ENCODE data around the gene CAMTA2. TPM values are rescaled to one million over a fixed set of nuclear protein-coding genes. Genes with fewer than 3 reads are reported as not detected.

CAMTA2 gene
- total and polyA plus RNA-seq, 9 of the 15 experiments (the other 6 are each of a cell fraction or from before 2014, with no cell fraction given) = 0.24 to 25.1 (median 6.3) TPM

DNA sequence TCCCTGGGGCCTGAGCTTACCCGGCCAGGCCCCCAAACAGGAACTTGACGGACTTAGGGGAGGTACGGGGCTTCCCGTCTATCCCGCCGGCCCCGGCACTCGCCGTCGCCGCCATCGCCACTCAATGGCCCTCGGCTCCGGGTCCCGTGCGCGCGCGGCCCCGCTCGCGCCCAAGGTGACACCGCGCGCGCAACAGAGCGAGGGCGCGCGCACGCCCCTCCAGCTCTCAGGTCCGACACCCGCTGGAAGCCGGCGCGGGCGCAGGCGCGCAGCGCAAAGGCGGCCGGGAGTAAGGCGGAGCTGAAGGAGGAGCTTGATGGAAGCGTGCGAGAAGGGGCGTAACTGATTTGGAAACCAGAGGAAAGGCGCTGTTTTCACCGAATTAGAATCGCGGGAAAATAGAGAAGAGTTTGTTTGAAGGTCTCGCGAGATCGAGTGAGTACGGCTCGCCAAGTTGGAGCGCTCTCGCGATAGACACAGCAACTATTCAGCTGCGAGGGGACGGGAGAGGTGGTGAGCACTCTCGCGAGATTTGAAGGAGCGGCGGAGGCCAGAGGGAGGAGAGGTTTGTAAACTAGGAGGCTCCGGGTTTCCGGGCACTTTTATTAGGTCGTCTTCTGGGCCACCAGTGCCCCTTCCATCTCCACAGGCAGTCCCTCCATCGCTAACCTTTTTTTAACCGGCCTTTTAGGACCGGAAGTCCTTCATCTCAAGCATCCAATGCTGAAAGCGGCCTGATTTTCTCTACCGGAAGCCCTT lies 47.5 kb downstream of the CAMTA2 start, which contains the start of the genes RNF167 and SLC25A11 (continued):
- TF ChIP-seq, protein P1, sequence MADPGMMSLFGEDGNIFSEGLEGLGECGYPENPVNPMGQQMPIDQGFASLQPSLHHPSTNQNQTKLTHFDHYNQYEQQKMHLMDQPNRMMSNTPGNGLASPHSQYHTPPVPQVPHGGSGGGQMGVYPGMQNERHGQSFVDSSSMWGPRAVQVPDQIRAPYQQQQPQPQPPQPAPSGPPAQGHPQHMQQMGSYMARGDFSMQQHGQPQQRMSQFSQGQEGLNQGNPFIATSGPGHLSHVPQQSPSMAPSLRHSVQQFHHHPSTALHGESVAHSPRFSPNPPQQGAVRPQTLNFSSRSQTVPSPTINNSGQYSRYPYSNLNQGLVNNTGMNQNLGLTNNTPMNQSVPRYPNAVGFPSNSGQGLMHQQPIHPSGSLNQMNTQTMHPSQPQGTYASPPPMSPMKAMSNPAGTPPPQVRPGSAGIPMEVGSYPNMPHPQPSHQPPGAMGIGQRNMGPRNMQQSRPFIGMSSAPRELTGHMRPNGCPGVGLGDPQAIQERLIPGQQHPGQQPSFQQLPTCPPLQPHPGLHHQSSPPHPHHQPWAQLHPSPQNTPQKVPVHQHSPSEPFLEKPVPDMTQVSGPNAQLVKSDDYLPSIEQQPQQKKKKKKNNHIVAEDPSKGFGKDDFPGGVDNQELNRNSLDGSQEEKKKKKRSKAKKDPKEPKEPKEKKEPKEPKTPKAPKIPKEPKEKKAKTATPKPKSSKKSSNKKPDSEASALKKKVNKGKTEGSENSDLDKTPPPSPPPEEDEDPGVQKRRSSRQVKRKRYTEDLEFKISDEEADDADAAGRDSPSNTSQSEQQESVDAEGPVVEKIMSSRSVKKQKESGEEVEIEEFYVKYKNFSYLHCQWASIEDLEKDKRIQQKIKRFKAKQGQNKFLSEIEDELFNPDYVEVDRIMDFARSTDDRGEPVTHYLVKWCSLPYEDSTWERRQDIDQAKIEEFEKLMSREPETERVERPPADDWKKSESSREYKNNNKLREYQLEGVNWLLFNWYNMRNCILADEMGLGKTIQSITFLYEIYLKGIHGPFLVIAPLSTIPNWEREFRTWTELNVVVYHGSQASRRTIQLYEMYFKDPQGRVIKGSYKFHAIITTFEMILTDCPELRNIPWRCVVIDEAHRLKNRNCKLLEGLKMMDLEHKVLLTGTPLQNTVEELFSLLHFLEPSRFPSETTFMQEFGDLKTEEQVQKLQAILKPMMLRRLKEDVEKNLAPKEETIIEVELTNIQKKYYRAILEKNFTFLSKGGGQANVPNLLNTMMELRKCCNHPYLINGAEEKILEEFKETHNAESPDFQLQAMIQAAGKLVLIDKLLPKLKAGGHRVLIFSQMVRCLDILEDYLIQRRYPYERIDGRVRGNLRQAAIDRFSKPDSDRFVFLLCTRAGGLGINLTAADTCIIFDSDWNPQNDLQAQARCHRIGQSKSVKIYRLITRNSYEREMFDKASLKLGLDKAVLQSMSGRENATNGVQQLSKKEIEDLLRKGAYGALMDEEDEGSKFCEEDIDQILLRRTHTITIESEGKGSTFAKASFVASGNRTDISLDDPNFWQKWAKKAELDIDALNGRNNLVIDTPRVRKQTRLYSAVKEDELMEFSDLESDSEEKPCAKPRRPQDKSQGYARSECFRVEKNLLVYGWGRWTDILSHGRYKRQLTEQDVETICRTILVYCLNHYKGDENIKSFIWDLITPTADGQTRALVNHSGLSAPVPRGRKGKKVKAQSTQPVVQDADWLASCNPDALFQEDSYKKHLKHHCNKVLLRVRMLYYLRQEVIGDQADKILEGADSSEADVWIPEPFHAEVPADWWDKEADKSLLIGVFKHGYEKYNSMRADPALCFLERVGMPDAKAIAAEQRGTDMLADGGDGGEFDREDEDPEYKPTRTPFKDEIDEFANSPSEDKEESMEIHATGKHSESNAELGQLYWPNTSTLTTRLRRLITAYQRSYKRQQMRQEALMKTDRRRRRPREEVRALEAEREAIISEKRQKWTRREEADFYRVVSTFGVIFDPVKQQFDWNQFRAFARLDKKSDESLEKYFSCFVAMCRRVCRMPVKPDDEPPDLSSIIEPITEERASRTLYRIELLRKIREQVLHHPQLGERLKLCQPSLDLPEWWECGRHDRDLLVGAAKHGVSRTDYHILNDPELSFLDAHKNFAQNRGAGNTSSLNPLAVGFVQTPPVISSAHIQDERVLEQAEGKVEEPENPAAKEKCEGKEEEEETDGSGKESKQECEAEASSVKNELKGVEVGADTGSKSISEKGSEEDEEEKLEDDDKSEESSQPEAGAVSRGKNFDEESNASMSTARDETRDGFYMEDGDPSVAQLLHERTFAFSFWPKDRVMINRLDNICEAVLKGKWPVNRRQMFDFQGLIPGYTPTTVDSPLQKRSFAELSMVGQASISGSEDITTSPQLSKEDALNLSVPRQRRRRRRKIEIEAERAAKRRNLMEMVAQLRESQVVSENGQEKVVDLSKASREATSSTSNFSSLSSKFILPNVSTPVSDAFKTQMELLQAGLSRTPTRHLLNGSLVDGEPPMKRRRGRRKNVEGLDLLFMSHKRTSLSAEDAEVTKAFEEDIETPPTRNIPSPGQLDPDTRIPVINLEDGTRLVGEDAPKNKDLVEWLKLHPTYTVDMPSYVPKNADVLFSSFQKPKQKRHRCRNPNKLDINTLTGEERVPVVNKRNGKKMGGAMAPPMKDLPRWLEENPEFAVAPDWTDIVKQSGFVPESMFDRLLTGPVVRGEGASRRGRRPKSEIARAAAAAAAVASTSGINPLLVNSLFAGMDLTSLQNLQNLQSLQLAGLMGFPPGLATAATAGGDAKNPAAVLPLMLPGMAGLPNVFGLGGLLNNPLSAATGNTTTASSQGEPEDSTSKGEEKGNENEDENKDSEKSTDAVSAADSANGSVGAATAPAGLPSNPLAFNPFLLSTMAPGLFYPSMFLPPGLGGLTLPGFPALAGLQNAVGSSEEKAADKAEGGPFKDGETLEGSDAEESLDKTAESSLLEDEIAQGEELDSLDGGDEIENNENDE (IDR thresholded peaks at IDR 0.05; ENCODE audit: low read depth, low read length) = no peak
- TF ChIP-seq TSC22D4 (tag; IDR thresholded peaks at IDR 0.05) (no peak), DIDO1 (tag; IDR thresholded peaks at IDR 0.05; ENCODE audit: low read depth) (peak; percentile 56; the same call in 1 of the 2 replicates), BHLHE40 (IDR thresholded peaks at IDR 0.05; ENCODE audit: low read length) (peak; percentile 92), ZBED1 (IDR thresholded peaks at IDR 0.05) (0 out of 2 replicates have a peak, but pooled peaks have one; percentile 14), ARID2 (IDR thresholded peaks at IDR 0.05) (no peak), ZNF212 (CRISPR knock-in tag; IDR thresholded peaks at IDR 0.05) (no peak), RBBP5 (IDR thresholded peaks at IDR 0.05; ENCODE audit: borderline replicate concordance, insufficient read depth, low read length, poor library complexity, severe bottlenecking) (peak; percentile 54), ELF4 (CRISPR knock-in tag; IDR thresholded peaks at IDR 0.05) (0 out of 2 replicates have a peak, but pooled peaks have one; percentile 42)
- TF ChIP-seq, protein P2, sequence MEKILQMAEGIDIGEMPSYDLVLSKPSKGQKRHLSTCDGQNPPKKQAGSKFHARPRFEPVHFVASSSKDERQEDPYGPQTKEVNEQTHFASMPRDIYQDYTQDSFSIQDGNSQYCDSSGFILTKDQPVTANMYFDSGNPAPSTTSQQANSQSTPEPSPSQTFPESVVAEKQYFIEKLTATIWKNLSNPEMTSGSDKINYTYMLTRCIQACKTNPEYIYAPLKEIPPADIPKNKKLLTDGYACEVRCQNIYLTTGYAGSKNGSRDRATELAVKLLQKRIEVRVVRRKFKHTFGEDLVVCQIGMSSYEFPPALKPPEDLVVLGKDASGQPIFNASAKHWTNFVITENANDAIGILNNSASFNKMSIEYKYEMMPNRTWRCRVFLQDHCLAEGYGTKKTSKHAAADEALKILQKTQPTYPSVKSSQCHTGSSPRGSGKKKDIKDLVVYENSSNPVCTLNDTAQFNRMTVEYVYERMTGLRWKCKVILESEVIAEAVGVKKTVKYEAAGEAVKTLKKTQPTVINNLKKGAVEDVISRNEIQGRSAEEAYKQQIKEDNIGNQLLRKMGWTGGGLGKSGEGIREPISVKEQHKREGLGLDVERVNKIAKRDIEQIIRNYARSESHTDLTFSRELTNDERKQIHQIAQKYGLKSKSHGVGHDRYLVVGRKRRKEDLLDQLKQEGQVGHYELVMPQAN (IDR thresholded peaks at IDR 0.05; ENCODE audit: borderline replicate concordance) = no peak
- TF ChIP-seq, protein P3, sequence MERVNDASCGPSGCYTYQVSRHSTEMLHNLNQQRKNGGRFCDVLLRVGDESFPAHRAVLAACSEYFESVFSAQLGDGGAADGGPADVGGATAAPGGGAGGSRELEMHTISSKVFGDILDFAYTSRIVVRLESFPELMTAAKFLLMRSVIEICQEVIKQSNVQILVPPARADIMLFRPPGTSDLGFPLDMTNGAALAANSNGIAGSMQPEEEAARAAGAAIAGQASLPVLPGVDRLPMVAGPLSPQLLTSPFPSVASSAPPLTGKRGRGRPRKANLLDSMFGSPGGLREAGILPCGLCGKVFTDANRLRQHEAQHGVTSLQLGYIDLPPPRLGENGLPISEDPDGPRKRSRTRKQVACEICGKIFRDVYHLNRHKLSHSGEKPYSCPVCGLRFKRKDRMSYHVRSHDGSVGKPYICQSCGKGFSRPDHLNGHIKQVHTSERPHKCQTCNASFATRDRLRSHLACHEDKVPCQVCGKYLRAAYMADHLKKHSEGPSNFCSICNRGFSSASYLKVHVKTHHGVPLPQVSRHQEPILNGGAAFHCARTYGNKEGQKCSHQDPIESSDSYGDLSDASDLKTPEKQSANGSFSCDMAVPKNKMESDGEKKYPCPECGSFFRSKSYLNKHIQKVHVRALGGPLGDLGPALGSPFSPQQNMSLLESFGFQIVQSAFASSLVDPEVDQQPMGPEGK (CRISPR knock-in tag; IDR thresholded peaks at IDR 0.05; ENCODE audit: borderline replicate concordance) = no peak
